Aorta (tissue), 5 donors: ENCODE data around the gene TCL1B. TPM values are rescaled to one million over a fixed set of nuclear protein-coding genes. Genes with fewer than 3 reads are reported as not detected.

Source experiments
- ATAC-seq: fragments of 200-7000 bp; cut with Tn5 transposase; one replicate; pipeline ENCODE4 v1.9.1; 2022; ENCODE audit warnings: moderate library complexity; ENCODE audit not compliant: low FRiP score
- DNase-seq, 2 donors: peaks; one replicate each; pipeline ENCODE4 v3.0.0-alpha.2; 2020
- H3K27ac ChIP-seq, 2 donors: one replicate each; pipeline ENCODE4 v1.5.1; 2013; ENCODE audit warnings: low read length in 2 of 2, mild to moderate bottlenecking in 2 of 2, moderate library complexity in 2 of 2, control low read depth in 1 of 2, inconsistent platforms in 1 of 2, low read depth in 1 of 2
- H3K27me3 ChIP-seq, 2 donors: one replicate each; pipeline ENCODE4 v1.6.1; 2013; ENCODE audit warnings: control low read depth in 1 of 2, low read length in 1 of 2, mild to moderate bottlenecking in 1 of 2, moderate library complexity in 1 of 2; ENCODE audit not compliant: insufficient read depth in 2 of 2, control insufficient read depth in 1 of 2
- H3K36me3 ChIP-seq, 2 donors: one replicate each; pipeline ENCODE4 v1.6.1; 2013; ENCODE audit warnings: control low read depth in 1 of 2, low read length in 1 of 2, mild to moderate bottlenecking in 1 of 2; ENCODE audit not compliant: insufficient read depth in 2 of 2, control insufficient read depth in 1 of 2
- H3K4me1 ChIP-seq, 2 donors: one replicate each; pipeline ENCODE4 v1.6.1; 2013; ENCODE audit warnings: low read length in 2 of 2, control low read depth in 1 of 2, mild to moderate bottlenecking in 1 of 2, moderate library complexity in 1 of 2; ENCODE audit not compliant: insufficient read depth in 2 of 2, control insufficient read depth in 1 of 2
- H3K4me3 ChIP-seq, 2 donors: one replicate each; pipeline ENCODE4 v1.5.1; 2013; ENCODE audit warnings: low read length in 2 of 2, control low read depth in 1 of 2, mild to moderate bottlenecking in 1 of 2
- H3K9me3 ChIP-seq: one replicate; pipeline ENCODE4 v1.6.1; 2013; ENCODE audit warnings: mild to moderate bottlenecking, low read length; ENCODE audit not compliant: control insufficient read depth
- WGBS, 2 donors: extraction: QIAGEN DNeasy Blood & Tissue Kit; methylation state at CpG; one replicate each; pipeline ENCODE4 v1.1.7; 2013; 5-methylcytosine and 5-hydroxymethylcytosine counted together
- intact Hi-C, 2 donors: fragments of 100-400 bp; cut with DNase I; formaldehyde crosslinking; loops; one replicate each; pipeline versions ENCODE4 v1.14.2 to v1.15.0; 2022
- polyA plus RNA-seq, 2 donors: library from polyadenylated mRNA; stranded (reverse); fragments of 200-250 nt; gene quantifications; one replicate each; pipeline ENCODE4 v1.2.3, GENCODE V29; 2013
- total RNA-seq, 2 donors: library from RNA; stranded (reverse); fragmentation: NEBNext Ultra II Directional; extraction: Animal tissue kit (Norgen Biotek cat#: 25700); gene quantifications; one replicate each; pipeline ENCODE4 v1.2.1, GENCODE V29; 2021
- donor health status: healthy with polysubstance abuse.
- donor health status: Bipolar disorder and iron deficiency.
- donor health status: DM: no; HTN: no; CAD: no.
- donor health status: DM: no; HTN: no; CAD: no.
- donor health status: DM: yes; HTN: yes; CAD: no.

The TCL1B gene
- total and polyA plus RNA-seq, 4 donors, result not detected

GRCh38 chr14:95703805-95704204, 17.6 kb downstream of the TCL1B start:
- no peak for DNase-seq
- Histone ChIP-seq H3K4me3 (no peak overlapping the region), H3K27ac (no peak overlapping the region), H3K27me3 (no peaks in the 10 kb centered on the region), H3K9me3 (no peaks in the 10 kb centered on the region), H3K4me1 (no peaks in the 10 kb centered on the region), H3K36me3 (no peaks in the 10 kb centered on the region)
- ATAC-seq, result no peak
- intact Hi-C loops, result no loop called here
- WGBS, 2 donors, result 74 to 76% methylated on average over 3 of the region's 3 CpGs

- no peak for ATAC-seq
- WGBS, 2 donors, result 88 to 92% methylated on average over 4 of the region's 4 CpGs
- Histone ChIP-seq H3K9me3 (no peaks in the 10 kb centered on the region), H3K4me3 (no peak overlapping the region), H3K27ac (no peak overlapping the region), H3K4me1 (no peaks in the 10 kb centered on the region), H3K36me3 (no peaks in the 10 kb centered on the region), H3K27me3 (no peaks in the 10 kb centered on the region)
- intact Hi-C loops, result no loop called here
- no peak for DNase-seq
Measured at GRCh38 chr14:95705518-95705917, 19.3 kb downstream of the TCL1B start.

GRCh38 chr14:95707327-95707726, 21.1 kb downstream of the TCL1B start:
- Histone ChIP-seq H3K27me3 (no peaks in the 10 kb centered on the region), H3K4me3 (no peak overlapping the region), H3K4me1 (no peaks in the 10 kb centered on the region), H3K36me3 (no peaks in the 10 kb centered on the region), H3K9me3 (no peaks in the 10 kb centered on the region), H3K27ac (no peak overlapping the region)
- 74 to 86% methylated on average over 5 of the region's 5 CpGs for WGBS, 2 donors
- intact Hi-C loops, result no loop called here
- ATAC-seq (no peak), DNase-seq (no peak)

GRCh38 chr14:95710106-95710505, 23.9 kb downstream of the TCL1B start:
- no peak for DNase-seq
- no peak overlapping the region for H3K4me3 ChIP-seq
- H3K9me3 ChIP-seq, result no peaks in the 10 kb centered on the region
- 86 to 88% methylated on average over 17 of the region's 17 CpGs for WGBS, 2 donors
- intact Hi-C loops, result no loop called here
- no peaks in the 10 kb centered on the region for H3K27me3 ChIP-seq
- no peak for ATAC-seq
- no peaks in the 10 kb centered on the region for H3K36me3 ChIP-seq
- no peak overlapping the region for H3K27ac ChIP-seq
- H3K4me1 ChIP-seq, result no peaks in the 10 kb centered on the region

- no peaks in the 10 kb centered on the region for H3K27me3 ChIP-seq
Measured at GRCh38 chr14:95711476-95712176, 25.4 kb downstream of the TCL1B start.

GRCh38 chr14:95712398-95712797, 26.2 kb downstream of the TCL1B start:
- no peak for DNase-seq
- no peak overlapping the region for H3K4me3 ChIP-seq
- 88 to 89% methylated on average over 9 of the region's 9 CpGs for WGBS, 2 donors

More at GRCh38 chr14:95711476-95712176, 25.4 kb downstream of the TCL1B start:
- no peak for DNase-seq
- no peak overlapping the region for H3K4me3 ChIP-seq
- H3K4me1 ChIP-seq, result no peaks in the 10 kb centered on the region
- no peaks in the 10 kb centered on the region for H3K36me3 ChIP-seq
- ATAC-seq, result no peak
- intact Hi-C loops, result no loop called here
- no peaks in the 10 kb centered on the region for H3K9me3 ChIP-seq
- no peak overlapping the region for H3K27ac ChIP-seq
- WGBS, 2 donors, result 45 to 57% methylated on average over 9 of the region's 9 CpGs

GRCh38 chr14:95713596-95714371, 27.6 kb downstream of the TCL1B start, which contains the start of gene TCL1A:
Gene TCL1A, minus strand, starts transcription at chr14:95714125. Its CDS starts 59 bp downstream, at chr14:95714066.
- Histone ChIP-seq H3K27ac (no peak within 1 kb of the TSS), H3K4me3 (no peak within 1 kb of the TSS), H3K9me3 (no peaks in the 10 kb centered on the region), H3K27me3 (no peaks in the 10 kb centered on the region), H3K4me1 (no peaks in the 10 kb centered on the region), H3K36me3 (no peaks in the 10 kb centered on the region)
- WGBS, 2 donors, result 42 to 59% methylated on average over 30 to 47 of the region's 47 CpGs
- DNase-seq (no peak), ATAC-seq (no peak)
- intact Hi-C loops, result no loop called here

More at GRCh38 chr14:95712398-95712797, 26.2 kb downstream of the TCL1B start:
- H3K27ac ChIP-seq, result no peak overlapping the region
- H3K27me3 ChIP-seq, result no peaks in the 10 kb centered on the region
- no peaks in the 10 kb centered on the region for H3K9me3 ChIP-seq
- no peaks in the 10 kb centered on the region for H3K4me1 ChIP-seq
- no peaks in the 10 kb centered on the region for H3K36me3 ChIP-seq
- intact Hi-C loops, result no loop called here
- ATAC-seq, result no peak

GRCh38 chr14:95722525-95723190, 36.4 kb downstream of the TCL1B start:
- Histone ChIP-seq H3K4me1 (no peaks in the 10 kb centered on the region), H3K9me3 (peaks cover 4% of the 10 kb centered on the region), H3K36me3 (no peaks in the 10 kb centered on the region), H3K27ac (no peak overlapping the region), H3K4me3 (no peak overlapping the region), H3K27me3 (no peaks in the 10 kb centered on the region)
- intact Hi-C loops, result no loop called here
- ATAC-seq, result no peak
- DNase-seq, result no peak
- WGBS, 2 donors, result 74 to 78% methylated on average over 1 of the region's 1 CpG
